A549 (cell line): ENCODE data around the gene WBP2.
"Not testable (repeated sequence)": the region's sequence is repeated elsewhere in the genome, so short reads cannot be mapped to it uniquely, and the experiment has no call there.

Experiments used
- BHLHE40 ChIP-seq: IDR thresholded peaks from 2 replicates; pipeline ENCODE4 v1.6.1; 2012; ENCODE audit warnings: low read depth, low read length, inconsistent platforms
- EP300 ChIP-seq, 2 experiments: fragments of >200 bp; sonication (Bioruptor Twin); formaldehyde crosslinking; IDR thresholded peaks; 2 replicates in 1 of 2; 3 replicates in 1 of 2; pipeline ENCODE4 v1.6.1; 2016 to 2017
- HDAC2 ChIP-seq: fragments of 200-600 bp; sonication (generic); IDR thresholded peaks from 2 replicates; pipeline ENCODE4 v1.6.1; 2016
- HEYL ChIP-seq: fragments of 250-450 bp; sonication (Bioruptor Pico); IDR thresholded peaks from 2 replicates; pipeline ENCODE4 v1.8.0; 2021; ENCODE audit warnings: mild to moderate bottlenecking, moderate library complexity
- JUNB ChIP-seq: fragments of >200 bp; sonication (Bioruptor Twin); formaldehyde crosslinking; IDR thresholded peaks from 2 replicates; pipeline ENCODE4 v1.6.1; 2016
- POLR2A ChIP-seq: IDR thresholded peaks from 2 replicates; pipeline ENCODE4 v1.6.1; 2012; ENCODE audit warnings: mild to moderate bottlenecking, low read length
- RAD21 ChIP-seq, 2 experiments: fragments of >200 bp in 1 of 2; sonication (Bioruptor Twin) in 1 of 2; formaldehyde crosslinking in 1 of 2; IDR thresholded peaks in 1 of 2; conservative IDR thresholded peaks in 1 of 2; 2 replicates in 1 of 2; 3 replicates in 1 of 2; pipeline ENCODE4 v1.6.1; 2012 to 2018; ENCODE audit warnings: inconsistent platforms in 1 of 2
- SREBF2 ChIP-seq: fragments of 450-650 bp; IDR thresholded peaks from 2 replicates; pipeline ENCODE4 v1.6.1; 2014; ENCODE audit warnings: mild to moderate bottlenecking, moderate library complexity
- TF ChIP-seq, protein P1 (sequence below): fragments of >200 bp; sonication (Bioruptor Twin); formaldehyde crosslinking; IDR thresholded peaks from 3 replicates; pipeline ENCODE4 v1.5.1; 2016

DNA sequence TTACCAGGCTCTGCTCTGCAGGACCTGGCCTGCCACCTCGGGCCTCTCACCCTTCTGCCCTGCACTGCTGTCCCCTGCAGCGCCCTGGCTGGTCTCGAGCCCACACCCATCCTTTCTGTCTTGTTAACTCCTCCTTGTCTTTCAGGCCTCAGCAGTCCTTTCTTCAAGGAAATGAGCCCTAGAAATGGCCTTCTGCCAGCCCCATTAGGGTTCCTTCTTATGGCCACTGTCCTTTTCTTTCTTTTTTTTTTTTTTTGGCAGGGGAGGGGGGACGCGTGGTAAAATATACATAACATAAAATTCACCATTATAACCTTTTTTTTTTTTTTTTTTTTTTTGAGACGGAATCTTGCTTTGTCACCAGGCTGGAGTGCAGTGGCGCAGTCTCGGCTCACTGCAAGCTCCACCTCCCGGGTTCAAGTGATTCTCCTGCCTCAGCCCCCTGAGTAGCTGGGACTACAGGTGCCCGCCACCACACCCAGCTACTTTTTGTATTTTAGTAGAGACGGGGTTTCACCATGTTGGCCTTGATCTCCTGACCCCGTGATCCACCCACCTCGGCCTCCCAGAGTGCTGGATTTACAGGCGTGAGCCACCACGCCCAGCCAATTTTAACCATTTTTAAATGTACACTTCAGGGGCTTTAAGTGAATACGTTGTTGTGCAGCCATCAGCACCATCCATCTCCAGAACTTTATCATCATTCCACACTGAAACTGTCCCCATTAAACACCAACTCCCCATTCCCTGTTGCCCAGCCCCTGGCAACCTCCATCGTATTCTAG is 10.5 kb upstream of the WBP2 start:
- TF ChIP-seq, protein P1, sequence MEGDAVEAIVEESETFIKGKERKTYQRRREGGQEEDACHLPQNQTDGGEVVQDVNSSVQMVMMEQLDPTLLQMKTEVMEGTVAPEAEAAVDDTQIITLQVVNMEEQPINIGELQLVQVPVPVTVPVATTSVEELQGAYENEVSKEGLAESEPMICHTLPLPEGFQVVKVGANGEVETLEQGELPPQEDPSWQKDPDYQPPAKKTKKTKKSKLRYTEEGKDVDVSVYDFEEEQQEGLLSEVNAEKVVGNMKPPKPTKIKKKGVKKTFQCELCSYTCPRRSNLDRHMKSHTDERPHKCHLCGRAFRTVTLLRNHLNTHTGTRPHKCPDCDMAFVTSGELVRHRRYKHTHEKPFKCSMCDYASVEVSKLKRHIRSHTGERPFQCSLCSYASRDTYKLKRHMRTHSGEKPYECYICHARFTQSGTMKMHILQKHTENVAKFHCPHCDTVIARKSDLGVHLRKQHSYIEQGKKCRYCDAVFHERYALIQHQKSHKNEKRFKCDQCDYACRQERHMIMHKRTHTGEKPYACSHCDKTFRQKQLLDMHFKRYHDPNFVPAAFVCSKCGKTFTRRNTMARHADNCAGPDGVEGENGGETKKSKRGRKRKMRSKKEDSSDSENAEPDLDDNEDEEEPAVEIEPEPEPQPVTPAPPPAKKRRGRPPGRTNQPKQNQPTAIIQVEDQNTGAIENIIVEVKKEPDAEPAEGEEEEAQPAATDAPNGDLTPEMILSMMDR, result not testable (repeated sequence)
- not testable (repeated sequence) for TF ChIP-seq EP300 (IDR thresholded peaks at IDR 0.05); BHLHE40; HDAC2; POLR2A; SREBF2; JUNB; RAD21 (conservative IDR thresholded peaks at IDR 0.05 in 1 of 2, IDR thresholded peaks at IDR 0.05 in 1 of 2); HEYL
